ENCODE data around the gene LRCOL1. TPM values are rescaled to one million over a fixed set of nuclear protein-coding genes. Genes with fewer than 3 reads are reported as not detected.
A peak's percentile ranks its signal among the peaks of the same experiment; 100 is the strongest.

LRCOL1 gene
- total and polyA plus RNA-seq, 2 of the 13 experiments (the other 11 are each of a cell fraction or from before 2014, with no cell fraction given) = not detected

DNA sequence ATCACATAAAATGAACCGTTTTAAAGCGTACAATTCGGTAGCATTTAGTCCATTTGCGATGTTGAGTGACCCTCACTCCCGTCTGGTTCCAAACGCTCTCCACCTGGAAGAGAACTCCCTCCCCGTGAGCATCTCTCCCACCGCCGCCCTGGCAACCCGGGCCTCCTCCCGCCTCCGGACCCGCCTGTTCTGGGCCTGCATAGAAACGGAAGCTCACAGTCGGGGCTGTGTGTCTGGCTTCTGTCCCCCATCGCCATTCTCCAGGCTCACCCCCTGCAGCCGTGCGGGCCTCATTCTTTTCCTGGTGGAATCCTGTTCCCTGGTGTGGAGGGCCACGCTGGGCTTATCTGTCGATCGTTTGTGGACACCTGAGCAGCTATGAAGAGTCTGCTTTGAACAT lies 17.3 kb downstream of the LRCOL1 start:
- no peak overlapping the region for H3K9ac ChIP-seq (ENCODE audit: insufficient read depth, low read depth, low read length)
- in situ Hi-C loops (cut with HindIII; ENCODE audit: extremely low pct_ligation_motif_present, low pct_unique_long_range_greater_than_20kb) = no loop called here
- H3K27ac ChIP-seq (ENCODE audit: extremely low read length, insufficient read depth, low read length) = no peak overlapping the region
- no peak overlapping the region for H2AFZ ChIP-seq (ENCODE audit: low read length)
- ChIA-PET CTCF (ENCODE audit: low intra/inter-chr PET ratio, low total read pairs) (no interaction called here), POLR2A (no interaction called here)
- no peak overlapping the region for H3K4me3 ChIP-seq (replicated peaks in 1 of 3; ENCODE audit: insufficient read depth in 1 of 3, low read depth in 2 of 3, low read length in 3 of 3)
- peaks cover 9 to 58% of the 10 kb centered on the region in 2 experiments; a peak in 4 of 5 replicates for H3K27me3 ChIP-seq (ENCODE audit: control insufficient read depth in 1 of 2, insufficient read depth in 2 of 2, low read length in 2 of 2)
- TF ChIP-seq SP2 (CRISPR knock-in tag; IDR thresholded peaks at IDR 0.05) = no peak
- no peak for TF ChIP-seq THAP11 (CRISPR knock-in tag; IDR thresholded peaks at IDR 0.05)
- no peak for TF ChIP-seq IRF2 (CRISPR knock-in tag; IDR thresholded peaks at IDR 0.05)
- TF ChIP-seq DR1 (CRISPR knock-in tag; IDR thresholded peaks at IDR 0.05) = no peak
- TF ChIP-seq MAF1 (CRISPR knock-in tag; IDR thresholded peaks at IDR 0.05; ENCODE audit: borderline replicate concordance) = no peak
- no peak for TF ChIP-seq ZNF460 (CRISPR knock-in tag; IDR thresholded peaks at IDR 0.05; ENCODE audit: borderline replicate concordance)
- TF ChIP-seq DNMT1 (CRISPR knock-in tag; IDR thresholded peaks at IDR 0.05) = no peak
- TF ChIP-seq ZNF10 (CRISPR knock-in tag; IDR thresholded peaks at IDR 0.05; ENCODE audit: borderline replicate concordance, low read depth) = no peak
- TF ChIP-seq HHEX (CRISPR knock-in tag; IDR thresholded peaks at IDR 0.05) = no peak
- TF ChIP-seq SKI (IDR thresholded peaks at IDR 0.05; ENCODE audit: partially characterized antibody) = no peak
- TF ChIP-seq ZNF780A (CRISPR knock-in tag; IDR thresholded peaks at IDR 0.05) = no peak
- no peak for TF ChIP-seq ZNF280B (CRISPR knock-in tag; IDR thresholded peaks at IDR 0.05; ENCODE audit: borderline replicate concordance)
- TF ChIP-seq ZNF878 (CRISPR knock-in tag; IDR thresholded peaks at IDR 0.05) = no peak
- TF ChIP-seq ZNF607 (CRISPR knock-in tag; IDR thresholded peaks at IDR 0.05; ENCODE audit: borderline replicate concordance) = no peak
- ATAC-seq = no peak
- WGBS (ENCODE audit: low lambda C conversion rate) = 62% methylated on average over 21 of the region's 21 CpGs
- H3K4me1 ChIP-seq (ENCODE audit: insufficient read depth, low read length) = peaks cover 13% of the 10 kb centered on the region
- no peaks in the 10 kb centered on the region for H3K36me3 ChIP-seq (replicated peaks in 1 of 2; ENCODE audit: control insufficient read depth in 1 of 2, insufficient read depth in 2 of 2, low read length in 2 of 2)
- intact Hi-C loops (cut with micrococcal nuclease; ENCODE audit: unreplicated experiment) = no loop called here
- no peaks in the 10 kb centered on the region for H3K9me3 ChIP-seq (ENCODE audit: low read length)
- H3K4me2 ChIP-seq (ENCODE audit: low read depth, low read length) = 0 out of 2 replicates have a peak overlapping the region, but pooled peaks have one; percentile 60
- no peak for DNase-seq (ENCODE audit: low spot score)
- no peaks in the 10 kb centered on the region for H3K79me2 ChIP-seq (ENCODE audit: insufficient read depth, low read length)
- FAIRE-seq = no peak
- H4K20me1 ChIP-seq (ENCODE audit: insufficient read depth, low read length) = no peaks in the 10 kb centered on the region
- BruUV-seq (replicated peaks) = no TSS peak

All from HepG2 (cell line).